ENCODE measurements around the gene RAB44. TPM values are rescaled to one million over a fixed set of nuclear protein-coding genes. Genes with fewer than 3 reads are reported as not detected.

The RAB44 gene
- total RNA-seq, 1 donor from 2014 or later, result 0.06 TPM

- no peak for DNase-seq (ENCODE audit: extremely low read depth, low read depth, low spot score)
Observed at GRCh38 chr6:36728289-36729160, 30.9 kb downstream of the RAB44 start.

- no peak for DNase-seq (ENCODE audit: extremely low read depth, low read depth, low spot score)
Observed at GRCh38 chr6:36729161-36729524, 31.5 kb downstream of the RAB44 start.

GRCh38 chr6:36730424-36731380 lies 33.1 kb downstream of the RAB44 start:
- DNase-seq (ENCODE audit: extremely low read depth, low read depth, low spot score), result no peak

- DNase-seq (ENCODE audit: extremely low read depth, low read depth, low spot score), result no peak
Observed at GRCh38 chr6:36731622-36732310, 34.1 kb downstream of the RAB44 start.

- DNase-seq (ENCODE audit: extremely low read depth, low read depth, low spot score), result no peak
Observed at GRCh38 chr6:36733300-36733699, 35.7 kb downstream of the RAB44 start.

GRCh38 chr6:36734486-36735060 lies 36.9 kb downstream of the RAB44 start:
- no peak for DNase-seq (ENCODE audit: extremely low read depth, low read depth, low spot score)

- no peak for DNase-seq (ENCODE audit: extremely low read depth, low read depth, low spot score)
Observed at GRCh38 chr6:36735110-36736071, 37.8 kb downstream of the RAB44 start.

- DNase-seq (ENCODE audit: extremely low read depth, low read depth, low spot score), result no peak
Observed at GRCh38 chr6:36737043-36737785, 39.6 kb downstream of the RAB44 start.

- no peak for DNase-seq (ENCODE audit: extremely low read depth, low read depth, low spot score)
Observed at GRCh38 chr6:36738108-36738507, 40.5 kb downstream of the RAB44 start.

GRCh38 chr6:36739947-36740817 lies 42.6 kb downstream of the RAB44 start:
- DNase-seq (ENCODE audit: extremely low read depth, low read depth, low spot score), result no peak

GRCh38 chr6:36740818-36741179 lies 43.2 kb downstream of the RAB44 start:
- DNase-seq (ENCODE audit: extremely low read depth, low read depth, low spot score), result no peak

GRCh38 chr6:36742146-36742545 lies 44.5 kb downstream of the RAB44 start:
- no peak for DNase-seq (ENCODE audit: extremely low read depth, low read depth, low spot score)

GRCh38 chr6:36743032-36743431 lies 45.4 kb downstream of the RAB44 start:
- no peak for DNase-seq (ENCODE audit: extremely low read depth, low read depth, low spot score)

GRCh38 chr6:36743538-36744303 lies 46.1 kb downstream of the RAB44 start:
- no peak for DNase-seq (ENCODE audit: extremely low read depth, low read depth, low spot score)

- DNase-seq (ENCODE audit: extremely low read depth, low read depth, low spot score), result no peak
Observed at GRCh38 chr6:36744304-36744673, 46.7 kb downstream of the RAB44 start.

GRCh38 chr6:36745283-36745682 lies 47.7 kb downstream of the RAB44 start:
- no peak for DNase-seq (ENCODE audit: extremely low read depth, low read depth, low spot score)

GRCh38 chr6:36745836-36746235 lies 48.2 kb downstream of the RAB44 start:
- DNase-seq (ENCODE audit: extremely low read depth, low read depth, low spot score), result no peak
